HUES64 (cell line): ENCODE data around the gene MAP7D3. TPM values are rescaled to one million over a fixed set of nuclear protein-coding genes. Genes with fewer than 3 reads are reported as not detected.
"Not testable (repeated sequence)": the region's sequence is repeated elsewhere in the genome, so short reads cannot be mapped to it uniquely, and the experiment has no call there.

ENCODE experiments used
- H3K27ac ChIP-seq: 2 replicates; pipeline ENCODE4 v1.7.0; 2013; ENCODE audit warnings: low read depth, low read length, inconsistent platforms
- H3K27me3 ChIP-seq: 2 replicates; pipeline ENCODE4 v1.6.1; 2013; ENCODE audit warnings: mild to moderate bottlenecking, low read length; ENCODE audit not compliant: insufficient read depth
- H3K36me3 ChIP-seq: 2 replicates; pipeline ENCODE4 v1.6.1; 2013; ENCODE audit warnings: mild to moderate bottlenecking, low read length; ENCODE audit not compliant: insufficient read depth
- H3K4me1 ChIP-seq: 2 replicates; pipeline ENCODE4 v1.6.1; 2013; ENCODE audit warnings: mild to moderate bottlenecking, low read length, moderate library complexity; ENCODE audit not compliant: insufficient read depth
- H3K4me3 ChIP-seq: 2 replicates; pipeline ENCODE4 v1.5.1; 2013; ENCODE audit warnings: mild to moderate bottlenecking, low read length, moderate library complexity
- H3K9ac ChIP-seq: 2 replicates; pipeline ENCODE4 v1.6.1; 2013; ENCODE audit warnings: mild to moderate bottlenecking, low read depth, low read length
- H3K9me3 ChIP-seq: 2 replicates; pipeline ENCODE4 v1.6.1; 2013; ENCODE audit warnings: low read depth, low read length; ENCODE audit not compliant: insufficient read depth
- WGBS: fragments of 150-250, 120-280 bp; methylation state at CpG from one replicate; pipeline ENCODE4 v1.1.7; 2013; ENCODE audit warnings: missing lambda C conversion rate; 5-methylcytosine and 5-hydroxymethylcytosine counted together
- polyA plus RNA-seq, 2 experiments: library from polyadenylated mRNA; stranded (reverse); fragments of 50-300 nt; gene quantifications; one replicate each; pipeline ENCODE4 v1.2.3, GENCODE V29; 2013

Gene MAP7D3
- 12.4 TPM for polyA plus RNA-seq (2013, experiment 1 of 2)
- polyA plus RNA-seq (2013, experiment 2 of 2), result 13.7 TPM

GRCh38 chrX:136251041-136251991 lies at the start of gene MAP7D3:
Gene MAP7D3 (minus strand): TSS chrX:136251400. CDS start chrX:136251358, 42 bp downstream.
- no peaks in the 10 kb centered on the region for H3K27me3 ChIP-seq
- no peaks in the 10 kb centered on the region; the same call in 1 of the 2 replicates for H3K4me1 ChIP-seq
- no peaks in the 10 kb centered on the region for H3K36me3 ChIP-seq
- WGBS, result under 1% methylated on average over 63 of the region's 73 CpGs
- no peaks in the 10 kb centered on the region for H3K9me3 ChIP-seq
- H3K9ac ChIP-seq, result peak within 1 kb of the TSS; percentile 79
- H3K27ac ChIP-seq, result peak within 1 kb of the TSS; percentile 64; the same call in 1 of the 2 replicates
- H3K4me3 ChIP-seq, result peak within 1 kb of the TSS; percentile 71

- H3K9ac ChIP-seq, H3K4me1 ChIP-seq, H3K4me3 ChIP-seq, H3K27me3 ChIP-seq, H3K9me3 ChIP-seq, H3K27ac ChIP-seq, H3K36me3 ChIP-seq: not testable (repeated sequence)
- no CpG with 5 or more reads among the region's 4 CpGs for WGBS
Observed at GRCh38 chrX:136300721-136301120, 49.5 kb upstream of the MAP7D3 start, which contains the start of gene ADGRG4. Gene ADGRG4 (plus strand): TSS chrX:136300963. CDS start chrX:136308778, 7,815 bp downstream.

GRCh38 chrX:136295380-136295779 lies 44.2 kb upstream of the MAP7D3 start:
- Histone ChIP-seq H3K4me3 (no peak overlapping the region), H3K27me3 (no peaks in the 10 kb centered on the region), H3K9ac (no peak overlapping the region), H3K9me3 (no peaks in the 10 kb centered on the region), H3K36me3 (no peaks in the 10 kb centered on the region), H3K4me1 (no peaks in the 10 kb centered on the region), H3K27ac (no peak overlapping the region)
- 93% methylated on average over 7 of the region's 8 CpGs for WGBS

GRCh38 chrX:136292656-136293055 lies 41.5 kb upstream of the MAP7D3 start:
- Histone ChIP-seq H3K27me3 (no peaks in the 10 kb centered on the region), H3K9me3 (no peaks in the 10 kb centered on the region)

GRCh38 chrX:136291824-136292223 lies 40.6 kb upstream of the MAP7D3 start:
- Histone ChIP-seq H3K9me3 (no peaks in the 10 kb centered on the region), H3K4me1 (no peaks in the 10 kb centered on the region), H3K36me3 (no peaks in the 10 kb centered on the region), H3K9ac (no peak overlapping the region), H3K27me3 (no peaks in the 10 kb centered on the region), H3K27ac (no peak overlapping the region), H3K4me3 (no peak overlapping the region)
- WGBS, result 97% methylated on average over 1 of the region's 2 CpGs

More at GRCh38 chrX:136292656-136293055, 41.5 kb upstream of the MAP7D3 start:
- Histone ChIP-seq H3K4me1 (no peaks in the 10 kb centered on the region), H3K27ac (no peak overlapping the region), H3K4me3 (no peak overlapping the region), H3K36me3 (no peaks in the 10 kb centered on the region), H3K9ac (no peak overlapping the region)
- WGBS, result 98% methylated on average over 2 of the region's 2 CpGs

GRCh38 chrX:136286375-136286774 lies 35.2 kb upstream of the MAP7D3 start:
- H3K27ac ChIP-seq, H3K4me1 ChIP-seq, H3K36me3 ChIP-seq, H3K27me3 ChIP-seq, H3K9me3 ChIP-seq, H3K4me3 ChIP-seq, H3K9ac ChIP-seq: not testable (repeated sequence)
- 90% methylated on average over 5 of the region's 5 CpGs for WGBS

- Histone ChIP-seq H3K27ac (no peak overlapping the region), H3K9ac (no peak overlapping the region), H3K4me1 (no peaks in the 10 kb centered on the region), H3K36me3 (no peaks in the 10 kb centered on the region), H3K9me3 (no peaks in the 10 kb centered on the region), H3K4me3 (no peak overlapping the region), H3K27me3 (no peaks in the 10 kb centered on the region)
- 74% methylated on average over 4 of the region's 4 CpGs for WGBS
Observed at GRCh38 chrX:136275553-136275952, 24.4 kb upstream of the MAP7D3 start.

GRCh38 chrX:136273986-136274385 lies 22.8 kb upstream of the MAP7D3 start:
- H3K9me3 ChIP-seq, result no peaks in the 10 kb centered on the region
- H3K27ac ChIP-seq, result no peak overlapping the region
- H3K4me1 ChIP-seq, result no peaks in the 10 kb centered on the region
- H3K9ac ChIP-seq, result no peak overlapping the region
- H3K4me3 ChIP-seq, result no peak overlapping the region
- no peaks in the 10 kb centered on the region for H3K27me3 ChIP-seq
- WGBS, result 100% methylated on average over 1 of the region's 1 CpG
- no peaks in the 10 kb centered on the region for H3K36me3 ChIP-seq

- no peak overlapping the region for H3K4me3 ChIP-seq
- no peaks in the 10 kb centered on the region for H3K27me3 ChIP-seq
- H3K36me3 ChIP-seq, result no peaks in the 10 kb centered on the region
- no peaks in the 10 kb centered on the region for H3K4me1 ChIP-seq
- H3K9ac ChIP-seq, result no peak overlapping the region
- no CpG with 5 or more reads among the region's 1 CpG for WGBS
- no peaks in the 10 kb centered on the region for H3K9me3 ChIP-seq
- H3K27ac ChIP-seq, result no peak overlapping the region
Observed at GRCh38 chrX:136272325-136272724, 21.1 kb upstream of the MAP7D3 start.

GRCh38 chrX:136271300-136271699 lies 20.1 kb upstream of the MAP7D3 start:
- H3K27ac ChIP-seq, result no peak overlapping the region
- H3K36me3 ChIP-seq, result no peaks in the 10 kb centered on the region
- no peaks in the 10 kb centered on the region for H3K27me3 ChIP-seq
- H3K4me3 ChIP-seq, result no peak overlapping the region
- no peaks in the 10 kb centered on the region for H3K4me1 ChIP-seq
- 100% methylated on average over 1 of the region's 1 CpG for WGBS
- H3K9ac ChIP-seq, result no peak overlapping the region
- no peaks in the 10 kb centered on the region for H3K9me3 ChIP-seq

- Histone ChIP-seq H3K4me3 (no peak overlapping the region), H3K36me3 (no peaks in the 10 kb centered on the region), H3K27me3 (no peaks in the 10 kb centered on the region), H3K4me1 (no peaks in the 10 kb centered on the region), H3K27ac (no peak overlapping the region), H3K9me3 (no peaks in the 10 kb centered on the region), H3K9ac (no peak overlapping the region)
- no CpG with 5 or more reads among the region's 1 CpG for WGBS
Observed at GRCh38 chrX:136269921-136270320, 18.7 kb upstream of the MAP7D3 start.
